ENCODE data around the gene IL36RN. TPM values are rescaled to one million over a fixed set of nuclear protein-coding genes. Genes with fewer than 3 reads are reported as not detected.

Gene IL36RN
- total RNA-seq, 2 donors from 2014 or later = not detected

- intact Hi-C loops (cut with DNase I) = no loop called here
- no peaks in the 10 kb centered on the region for H3K4me1 ChIP-seq
- no peak for DNase-seq
Measured at GRCh38 chr2:113103277-113103676, 44.3 kb downstream of the IL36RN start.

GRCh38 chr2:113104054-113104611 is 45.1 kb downstream of the IL36RN start:
- TF ChIP-seq POLR2A (IDR thresholded peaks at IDR 0.05) = no peak
- TF ChIP-seq CTCF (IDR thresholded peaks at IDR 0.05) = no peak
- H3K36me3 ChIP-seq (replicated peaks in 1 of 2; ENCODE audit: insufficient read depth in 1 of 2, low read depth in 2 of 2) = no peaks in the 10 kb centered on the region
- no peak overlapping the region for H3K27ac ChIP-seq
- no peaks in the 10 kb centered on the region for H3K27me3 ChIP-seq
- H3K9me3 ChIP-seq = no peaks in the 10 kb centered on the region
- no peak for DNase-seq
- H3K4me3 ChIP-seq = no peak overlapping the region
- intact Hi-C loops (cut with DNase I) = no loop called here
- WGBS, 2 donors = 59 to 63% methylated on average over 3 of the region's 3 CpGs
- no peak for ATAC-seq
- H3K4me1 ChIP-seq = no peaks in the 10 kb centered on the region

More at GRCh38 chr2:113103277-113103676, 44.3 kb downstream of the IL36RN start:
- Histone ChIP-seq H3K9me3 (no peaks in the 10 kb centered on the region), H3K4me3 (no peak overlapping the region), H3K27me3 (no peaks in the 10 kb centered on the region), H3K36me3 (replicated peaks in 1 of 2; ENCODE audit: insufficient read depth in 1 of 2, low read depth in 2 of 2) (no peaks in the 10 kb centered on the region), H3K27ac (no peak overlapping the region)
- WGBS, 2 donors = 85 to 88% methylated on average over 4 of the region's 4 CpGs
- no peak for TF ChIP-seq POLR2A (IDR thresholded peaks at IDR 0.05)
- no peak for TF ChIP-seq CTCF (IDR thresholded peaks at IDR 0.05)
- ATAC-seq = no peak

GRCh38 chr2:113105047-113105785 is 46.2 kb downstream of the IL36RN start:
- H3K9me3 ChIP-seq = no peaks in the 10 kb centered on the region
- 62 to 65% methylated on average over 6 of the region's 6 CpGs for WGBS, 2 donors

GRCh38 chr2:113111121-113111520 is 52.1 kb downstream of the IL36RN start:
- ATAC-seq = no peak
- Histone ChIP-seq H3K27ac (no peak overlapping the region), H3K4me3 (no peak overlapping the region), H3K4me1 (no peaks in the 10 kb centered on the region), H3K9me3 (no peaks in the 10 kb centered on the region), H3K27me3 (no peaks in the 10 kb centered on the region), H3K36me3 (replicated peaks in 1 of 2; ENCODE audit: insufficient read depth in 1 of 2, low read depth in 2 of 2) (no peaks in the 10 kb centered on the region)
- no peak for DNase-seq
- intact Hi-C loops (cut with DNase I) = no loop called here
- 64 to 66% methylated on average over 3 of the region's 3 CpGs for WGBS, 2 donors
- TF ChIP-seq CTCF (IDR thresholded peaks at IDR 0.05) (no peak), POLR2A (IDR thresholded peaks at IDR 0.05) (no peak)

More at GRCh38 chr2:113105047-113105785, 46.2 kb downstream of the IL36RN start:
- no peak overlapping the region for H3K4me3 ChIP-seq
- intact Hi-C loops (cut with DNase I) = no loop called here
- no peaks in the 10 kb centered on the region for H3K4me1 ChIP-seq
- no peak for ATAC-seq
- DNase-seq = no peak
- H3K27ac ChIP-seq = no peak overlapping the region
- no peaks in the 10 kb centered on the region for H3K36me3 ChIP-seq (replicated peaks in 1 of 2; ENCODE audit: insufficient read depth in 1 of 2, low read depth in 2 of 2)
- H3K27me3 ChIP-seq = no peaks in the 10 kb centered on the region
- TF ChIP-seq CTCF (IDR thresholded peaks at IDR 0.05) = no peak
- TF ChIP-seq POLR2A (IDR thresholded peaks at IDR 0.05) = no peak
